ENCODE results near the gene RRAS2. TPM values are rescaled to one million over a fixed set of nuclear protein-coding genes. Genes with fewer than 3 reads are reported as not detected.

Gene RRAS2
- total and polyA plus RNA-seq, 10 of the 15 experiments (the other 5 are each of a cell fraction or from before 2014, with no cell fraction given) = 26.9 to 72.4 (median 45.4) TPM

DNA sequence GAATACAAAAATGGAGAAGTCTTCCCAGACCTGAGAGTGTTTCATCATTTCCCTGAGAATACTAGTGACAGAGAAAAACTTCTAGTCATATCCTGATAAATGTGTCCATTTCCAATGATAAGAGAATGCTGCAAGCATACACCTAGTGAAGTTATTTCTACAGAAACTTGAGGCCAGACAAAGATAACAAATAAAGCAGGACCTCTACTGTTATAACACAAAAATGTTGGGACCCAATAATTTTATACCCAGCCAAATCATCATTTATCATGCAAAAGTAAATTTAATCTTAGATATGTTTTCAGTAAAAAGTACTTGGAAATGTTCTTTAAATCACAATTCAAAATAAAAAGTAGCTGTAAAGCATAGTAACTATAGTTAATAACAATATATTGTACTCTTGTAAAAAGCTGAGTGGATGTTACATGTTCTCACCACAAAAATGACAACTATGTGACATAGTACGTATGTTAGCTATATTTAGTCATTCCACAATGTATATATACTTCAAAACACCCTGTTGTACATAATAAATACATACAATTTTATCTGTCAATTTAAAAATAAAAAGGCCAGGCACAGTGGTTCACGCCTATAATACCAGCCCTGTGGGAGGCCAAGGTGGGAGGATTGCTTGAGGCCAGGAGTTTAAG lies 12.6 kb downstream of the RRAS2 start:
- ChIA-PET RAD21 (ENCODE audit: unreplicated experiment) (interaction anchor here (0.7 to 1.2 kb wide), 4 partner anchors 10 to 34 kb away, joined by 3 to 4 read pairs (median 3); no protein-coding TSS in a partner anchor), SMC1A (ENCODE audit: uncharacterized antibody, unreplicated experiment) (interaction anchor here (0.8 to 5.6 kb wide), 8 partner anchors 8 to 47 kb away, joined by 3 to 43 read pairs (median 4); no protein-coding TSS in a partner anchor), POLR2A (interaction anchor here (0.9 to 1.7 kb wide), 4 partner anchors 10 to 32 kb away, joined by 3 to 6 read pairs (median 3); no protein-coding TSS in a partner anchor), CTCF (interaction anchor here (0.9 to 2.0 kb wide), 6 partner anchors 9 to 70 kb away, joined by 3 to 7 read pairs (median 6); no protein-coding TSS in a partner anchor)
- no peak overlapping the region for H3K4me3 ChIP-seq
- TF ChIP-seq JUNB (IDR thresholded peaks at IDR 0.05) (no peak), RFX5 (IDR thresholded peaks at IDR 0.05; ENCODE audit: low read depth, low read length) (no peak), JUND (IDR thresholded peaks at IDR 0.05; ENCODE audit: low read depth, low read length) (no peak), NR2C2 (IDR thresholded peaks at IDR 0.05; ENCODE audit: borderline replicate concordance, control insufficient read depth, insufficient read length, low read depth) (no peak), TARDBP (IDR thresholded peaks at IDR 0.05; ENCODE audit: borderline replicate concordance) (no peak), CUX1 (IDR thresholded peaks at IDR 0.05; ENCODE audit: insufficient replicate concordance, low read depth, low read length) (no peak), RCOR1 (conservative IDR thresholded peaks at IDR 0.05; ENCODE audit: low read depth, low read length) (no peak)
- H3K27ac ChIP-seq (ENCODE audit: control insufficient read depth, insufficient read depth) = no peak overlapping the region
- H2AFZ ChIP-seq (ENCODE audit: control insufficient read depth, low read depth, low read length) = no peak overlapping the region
- peaks cover 31% of the 10 kb centered on the region for H3K9me3 ChIP-seq (replicated peaks; ENCODE audit: control insufficient read depth, insufficient read depth, low read length)
- BruUV-seq (replicated peaks) = no TSS peak
- peaks cover 0 to 4% of the 10 kb centered on the region in 2 experiments; a peak in 1 of 4 replicates for H3K36me3 ChIP-seq (ENCODE audit: control insufficient read depth in 2 of 2, insufficient read depth in 2 of 2, low read length in 1 of 2)
- no peaks in the 10 kb centered on the region for H4K20me1 ChIP-seq (ENCODE audit: control insufficient read depth, insufficient read depth)
- H3K4me1 ChIP-seq (ENCODE audit: control insufficient read depth, insufficient read depth, low read length) = peaks cover 3% of the 10 kb centered on the region; the same call in 1 of the 2 replicates
- intact Hi-C loops (cut with micrococcal nuclease; ENCODE audit: unreplicated experiment) = no loop called here
- no peak overlapping the region for H3K9ac ChIP-seq (ENCODE audit: control insufficient read depth, insufficient read depth, low read length)
- in situ Hi-C loops (cut with MboI) = no loop called here
- no peak overlapping the region for H3K4me2 ChIP-seq (ENCODE audit: control insufficient read depth, insufficient read depth)
- ATAC-seq = no peak
- 98% methylated on average over 2 of the region's 2 CpGs for WGBS (ENCODE audit: insufficient coverage, insufficient replicate concordance, low lambda C conversion rate, missing lambda C conversion rate)
- DNase-seq (ENCODE audit: low read depth, low spot score) = no peak
- no peak for FAIRE-seq
- no peaks in the 10 kb centered on the region for H3K27me3 ChIP-seq (replicated peaks in 1 of 2; ENCODE audit: control insufficient read depth in 2 of 2, insufficient read depth in 2 of 2, low read length in 1 of 2)
- H3K79me2 ChIP-seq (ENCODE audit: control insufficient read depth, insufficient read depth, low read length) = peaks cover 90% of the 10 kb centered on the region
